ENCODE measurements around the gene ITGB4. TPM values are rescaled to one million over a fixed set of nuclear protein-coding genes. Genes with fewer than 3 reads are reported as not detected.

The ITGB4 gene
- total and polyA plus RNA-seq, 2 of the 13 experiments (the other 11 are each of a cell fraction or from before 2014, with no cell fraction given): 6.9 to 14.5 TPM

DNA sequence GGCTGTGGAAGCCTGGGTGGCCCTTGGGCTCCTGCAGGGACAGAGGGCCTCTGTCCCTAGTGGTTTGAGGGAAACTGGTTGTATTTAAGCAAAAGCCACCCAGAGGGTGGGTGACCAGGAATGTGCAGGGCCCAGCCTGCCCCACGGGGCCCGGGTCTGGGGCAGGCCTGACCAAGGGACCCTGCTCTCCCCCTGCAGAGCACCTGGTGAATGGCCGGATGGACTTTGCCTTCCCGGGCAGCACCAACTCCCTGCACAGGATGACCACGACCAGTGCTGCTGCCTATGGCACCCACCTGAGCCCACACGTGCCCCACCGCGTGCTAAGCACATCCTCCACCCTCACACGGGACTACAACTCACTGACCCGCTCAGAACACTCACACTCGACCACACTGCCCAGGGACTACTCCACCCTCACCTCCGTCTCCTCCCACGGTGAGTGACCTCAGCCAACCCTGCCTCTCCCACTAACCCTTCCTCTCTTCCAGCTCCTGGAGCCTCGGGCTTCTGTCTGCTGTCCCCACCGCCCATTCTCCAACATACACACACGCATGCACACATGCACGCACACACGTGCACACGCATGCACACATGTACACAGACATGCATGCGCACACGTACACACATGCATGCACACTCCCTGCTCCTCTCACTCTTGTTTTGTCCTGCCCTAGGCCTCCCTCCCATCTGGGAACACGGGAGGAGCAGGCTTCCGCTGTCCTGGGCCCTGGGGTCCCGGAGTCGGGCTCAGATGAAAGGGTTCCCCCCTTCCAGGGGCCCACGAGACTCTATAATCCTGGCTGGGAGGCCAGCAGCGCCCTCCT is 33.3 kb downstream of the ITGB4 start (continued):
- TF ChIP-seq, protein P1, sequence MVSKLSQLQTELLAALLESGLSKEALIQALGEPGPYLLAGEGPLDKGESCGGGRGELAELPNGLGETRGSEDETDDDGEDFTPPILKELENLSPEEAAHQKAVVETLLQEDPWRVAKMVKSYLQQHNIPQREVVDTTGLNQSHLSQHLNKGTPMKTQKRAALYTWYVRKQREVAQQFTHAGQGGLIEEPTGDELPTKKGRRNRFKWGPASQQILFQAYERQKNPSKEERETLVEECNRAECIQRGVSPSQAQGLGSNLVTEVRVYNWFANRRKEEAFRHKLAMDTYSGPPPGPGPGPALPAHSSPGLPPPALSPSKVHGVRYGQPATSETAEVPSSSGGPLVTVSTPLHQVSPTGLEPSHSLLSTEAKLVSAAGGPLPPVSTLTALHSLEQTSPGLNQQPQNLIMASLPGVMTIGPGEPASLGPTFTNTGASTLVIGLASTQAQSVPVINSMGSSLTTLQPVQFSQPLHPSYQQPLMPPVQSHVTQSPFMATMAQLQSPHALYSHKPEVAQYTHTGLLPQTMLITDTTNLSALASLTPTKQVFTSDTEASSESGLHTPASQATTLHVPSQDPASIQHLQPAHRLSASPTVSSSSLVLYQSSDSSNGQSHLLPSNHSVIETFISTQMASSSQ (IDR thresholded peaks at IDR 0.05; ENCODE audit: low read depth): no peak
- TF ChIP-seq, protein P1 (CRISPR knock-in tag; IDR thresholded peaks at IDR 0.05; ENCODE audit: borderline replicate concordance): no peak; the same call in 1 of the 2 replicates
- no peak for TF ChIP-seq CAMTA2 (CRISPR knock-in tag; IDR thresholded peaks at IDR 0.05; ENCODE audit: borderline replicate concordance)
- no peak for TF ChIP-seq FOXK1 (CRISPR knock-in tag; IDR thresholded peaks at IDR 0.05; ENCODE audit: borderline replicate concordance, low read depth)
- TF ChIP-seq, protein P2, sequence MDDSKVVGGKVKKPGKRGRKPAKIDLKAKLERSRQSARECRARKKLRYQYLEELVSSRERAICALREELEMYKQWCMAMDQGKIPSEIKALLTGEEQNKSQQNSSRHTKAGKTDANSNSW (CRISPR knock-in tag; IDR thresholded peaks at IDR 0.05; ENCODE audit: borderline replicate concordance): peak; percentile 47; the same call in 1 of the 2 replicates
- no peak; the same call in 1 of the 2 replicates for TF ChIP-seq FOXJ3 (CRISPR knock-in tag; IDR thresholded peaks at IDR 0.05; ENCODE audit: borderline replicate concordance)
- TF ChIP-seq NFRKB (IDR thresholded peaks at IDR 0.05): no peak
- TF ChIP-seq HCFC1 (IDR thresholded peaks at IDR 0.05; ENCODE audit: low read depth, low read length): no peak
- TF ChIP-seq KDM3A (CRISPR knock-in tag; IDR thresholded peaks at IDR 0.05; ENCODE audit: low read depth): peak; percentile 73
- TF ChIP-seq, protein P3, sequence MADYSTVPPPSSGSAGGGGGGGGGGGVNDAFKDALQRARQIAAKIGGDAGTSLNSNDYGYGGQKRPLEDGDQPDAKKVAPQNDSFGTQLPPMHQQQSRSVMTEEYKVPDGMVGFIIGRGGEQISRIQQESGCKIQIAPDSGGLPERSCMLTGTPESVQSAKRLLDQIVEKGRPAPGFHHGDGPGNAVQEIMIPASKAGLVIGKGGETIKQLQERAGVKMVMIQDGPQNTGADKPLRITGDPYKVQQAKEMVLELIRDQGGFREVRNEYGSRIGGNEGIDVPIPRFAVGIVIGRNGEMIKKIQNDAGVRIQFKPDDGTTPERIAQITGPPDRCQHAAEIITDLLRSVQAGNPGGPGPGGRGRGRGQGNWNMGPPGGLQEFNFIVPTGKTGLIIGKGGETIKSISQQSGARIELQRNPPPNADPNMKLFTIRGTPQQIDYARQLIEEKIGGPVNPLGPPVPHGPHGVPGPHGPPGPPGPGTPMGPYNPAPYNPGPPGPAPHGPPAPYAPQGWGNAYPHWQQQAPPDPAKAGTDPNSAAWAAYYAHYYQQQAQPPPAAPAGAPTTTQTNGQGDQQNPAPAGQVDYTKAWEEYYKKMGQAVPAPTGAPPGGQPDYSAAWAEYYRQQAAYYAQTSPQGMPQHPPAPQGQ (CRISPR knock-in tag; IDR thresholded peaks at IDR 0.05; ENCODE audit: borderline replicate concordance): no peak; the same call in 1 of the 2 replicates
- TF ChIP-seq ISX (CRISPR knock-in tag; conservative IDR thresholded peaks at IDR 0.05): no peak
- TF ChIP-seq NKX3-1 (CRISPR knock-in tag; IDR thresholded peaks at IDR 0.05): 0 out of 2 replicates have a peak, but pooled peaks have one; percentile 9
- no peak for TF ChIP-seq HNRNPH1 (optimal IDR thresholded peaks at IDR 0.05; ENCODE audit: low read depth, low read length)
- TF ChIP-seq REPIN1 (CRISPR knock-in tag; IDR thresholded peaks at IDR 0.05; ENCODE audit: borderline replicate concordance, low read depth): peak; percentile 33; the same call in 1 of the 2 replicates
- TF ChIP-seq, protein P4, sequence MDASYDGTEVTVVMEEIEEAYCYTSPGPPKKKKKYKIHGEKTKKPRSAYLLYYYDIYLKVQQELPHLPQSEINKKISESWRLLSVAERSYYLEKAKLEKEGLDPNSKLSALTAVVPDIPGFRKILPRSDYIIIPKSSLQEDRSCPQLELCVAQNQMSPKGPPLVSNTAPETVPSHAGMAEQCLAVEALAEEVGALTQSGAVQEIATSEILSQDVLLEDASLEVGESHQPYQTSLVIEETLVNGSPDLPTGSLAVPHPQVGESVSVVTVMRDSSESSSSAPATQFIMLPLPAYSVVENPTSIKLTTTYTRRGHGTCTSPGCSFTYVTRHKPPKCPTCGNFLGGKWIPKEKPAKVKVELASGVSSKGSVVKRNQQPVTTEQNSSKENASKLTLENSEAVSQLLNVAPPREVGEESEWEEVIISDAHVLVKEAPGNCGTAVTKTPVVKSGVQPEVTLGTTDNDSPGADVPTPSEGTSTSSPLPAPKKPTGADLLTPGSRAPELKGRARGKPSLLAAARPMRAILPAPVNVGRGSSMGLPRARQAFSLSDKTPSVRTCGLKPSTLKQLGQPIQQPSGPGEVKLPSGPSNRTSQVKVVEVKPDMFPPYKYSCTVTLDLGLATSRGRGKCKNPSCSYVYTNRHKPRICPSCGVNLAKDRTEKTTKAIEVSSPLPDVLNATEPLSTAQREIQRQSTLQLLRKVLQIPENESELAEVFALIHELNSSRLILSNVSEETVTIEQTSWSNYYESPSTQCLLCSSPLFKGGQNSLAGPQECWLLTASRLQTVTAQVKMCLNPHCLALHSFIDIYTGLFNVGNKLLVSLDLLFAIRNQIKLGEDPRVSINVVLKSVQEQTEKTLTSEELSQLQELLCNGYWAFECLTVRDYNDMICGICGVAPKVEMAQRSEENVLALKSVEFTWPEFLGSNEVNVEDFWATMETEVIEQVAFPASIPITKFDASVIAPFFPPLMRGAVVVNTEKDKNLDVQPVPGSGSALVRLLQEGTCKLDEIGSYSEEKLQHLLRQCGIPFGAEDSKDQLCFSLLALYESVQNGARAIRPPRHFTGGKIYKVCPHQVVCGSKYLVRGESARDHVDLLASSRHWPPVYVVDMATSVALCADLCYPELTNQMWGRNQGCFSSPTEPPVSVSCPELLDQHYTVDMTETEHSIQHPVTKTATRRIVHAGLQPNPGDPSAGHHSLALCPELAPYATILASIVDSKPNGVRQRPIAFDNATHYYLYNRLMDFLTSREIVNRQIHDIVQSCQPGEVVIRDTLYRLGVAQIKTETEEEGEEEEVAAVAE (CRISPR knock-in tag; IDR thresholded peaks at IDR 0.05; ENCODE audit: borderline replicate concordance): 0 out of 2 replicates have a peak, but pooled peaks have one; percentile 40
- TF ChIP-seq SP5 (CRISPR knock-in tag; IDR thresholded peaks at IDR 0.05; ENCODE audit: borderline replicate concordance, low read depth): peak; percentile 50; the same call in 1 of the 2 replicates
- TF ChIP-seq STAT5B (CRISPR knock-in tag; IDR thresholded peaks at IDR 0.05): no peak
- peak; percentile 94 for TF ChIP-seq IKZF4 (CRISPR knock-in tag; IDR thresholded peaks at IDR 0.05; ENCODE audit: borderline replicate concordance, low read depth, not compliant biosample characterization)
